Jurkat, Clone E6-1 (cell line): ENCODE measurements around the gene DCUN1D2.

ENCODE experiments used
- DNase-seq: peaks from one replicate; pipeline ENCODE4 v3.0.0-alpha.2; 2011; ENCODE audit warnings: low read depth, low spot score
- H3K4me3 ChIP-seq: 2 replicates; pipeline ENCODE4 v1.5.1; 2011; ENCODE audit warnings: mild to moderate bottlenecking, low read length, control low read depth, moderate library complexity

The DCUN1D2 gene

GRCh38 chr13:113417836-113418721 is 72.4 kb downstream of the DCUN1D2 start:
- DNase-seq, result no peak

GRCh38 chr13:113417008-113417751 is 73.3 kb downstream of the DCUN1D2 start:
- no peak for DNase-seq
- no peak overlapping the region for H3K4me3 ChIP-seq

More at GRCh38 chr13:113417836-113418721, 72.4 kb downstream of the DCUN1D2 start:
- no peak overlapping the region for H3K4me3 ChIP-seq

DNA sequence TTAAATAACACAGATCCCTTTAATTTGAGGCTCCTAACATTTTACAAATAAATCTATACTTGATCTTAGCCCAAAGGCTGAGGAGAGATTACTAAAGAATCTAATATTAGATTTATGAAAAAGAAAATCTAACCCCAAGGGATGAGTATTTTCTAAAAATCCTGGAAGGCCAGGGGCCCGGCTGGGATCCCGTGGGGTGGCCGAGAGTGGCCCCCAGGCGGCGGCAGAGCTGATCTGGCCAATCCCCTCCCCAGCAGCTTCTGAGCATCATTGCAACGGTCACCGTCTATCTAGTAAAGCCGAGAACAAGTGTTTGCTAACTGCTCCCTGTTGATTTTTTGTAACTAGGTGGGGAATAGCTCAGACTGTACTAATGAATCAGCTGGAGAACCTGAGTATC is 74.7 kb downstream of the DCUN1D2 start:
- H3K4me3 ChIP-seq, result no peak overlapping the region
- DNase-seq, result no peak

- no peak for DNase-seq
- no peak overlapping the region for H3K4me3 ChIP-seq
These were observed 75.5 kb downstream of the DCUN1D2 start for GRCh38 chr13:113415032-113415431.

- no peak overlapping the region for H3K4me3 ChIP-seq
- no peak for DNase-seq
These were observed 76.2 kb downstream of the DCUN1D2 start for GRCh38 chr13:113414335-113414734.

DNA sequence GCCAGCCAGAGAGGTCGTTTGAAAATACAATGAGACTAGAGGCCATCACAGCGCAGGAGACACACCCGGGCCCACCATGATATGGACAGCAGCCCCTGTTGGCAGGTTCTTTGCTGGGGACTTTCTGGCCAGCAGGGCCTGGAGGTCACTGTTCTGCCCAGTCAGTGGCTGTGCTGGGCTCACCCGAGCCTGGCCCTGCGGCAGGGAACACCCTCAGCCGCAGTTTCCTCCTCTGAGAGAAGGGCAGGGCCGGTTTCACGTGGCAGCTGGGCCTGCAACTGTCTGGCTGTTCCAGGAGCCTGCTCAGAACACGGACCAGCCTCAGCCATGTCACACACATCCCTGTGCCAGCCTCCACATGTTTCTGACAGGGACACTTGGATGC is 76.6 kb downstream of the DCUN1D2 start:
- no peak overlapping the region for H3K4me3 ChIP-seq
- DNase-seq, result no peak

- DNase-seq, result no peak
These were observed 77.2 kb downstream of the DCUN1D2 start for GRCh38 chr13:113413178-113413897.

DNA sequence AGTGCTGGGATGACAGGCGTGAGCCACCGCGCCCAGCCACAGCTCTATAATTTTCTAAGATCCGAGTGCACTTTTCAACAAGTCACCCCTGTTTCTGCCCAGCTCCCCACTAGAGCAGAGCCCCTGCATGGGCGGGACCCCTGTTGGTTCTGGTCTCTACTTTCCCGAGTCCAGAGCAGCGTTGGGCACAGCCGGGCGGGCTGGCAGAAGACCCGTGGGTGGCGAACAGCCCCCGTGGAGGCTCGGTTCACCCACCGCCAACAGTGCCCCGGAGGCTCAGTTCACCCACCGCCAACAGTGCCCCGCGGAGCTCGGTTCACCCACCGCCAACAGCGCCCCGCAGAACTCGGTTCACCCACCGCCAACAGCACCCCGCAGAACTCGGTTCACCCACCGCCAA is 78.1 kb downstream of the DCUN1D2 start:
- no peak overlapping the region for H3K4me3 ChIP-seq
- no peak for DNase-seq

More at GRCh38 chr13:113413178-113413897, 77.2 kb downstream of the DCUN1D2 start:
- no peak overlapping the region for H3K4me3 ChIP-seq

GRCh38 chr13:113411216-113412023 is 79.1 kb downstream of the DCUN1D2 start:
- H3K4me3 ChIP-seq, result no peak overlapping the region
- no peak for DNase-seq

DNA sequence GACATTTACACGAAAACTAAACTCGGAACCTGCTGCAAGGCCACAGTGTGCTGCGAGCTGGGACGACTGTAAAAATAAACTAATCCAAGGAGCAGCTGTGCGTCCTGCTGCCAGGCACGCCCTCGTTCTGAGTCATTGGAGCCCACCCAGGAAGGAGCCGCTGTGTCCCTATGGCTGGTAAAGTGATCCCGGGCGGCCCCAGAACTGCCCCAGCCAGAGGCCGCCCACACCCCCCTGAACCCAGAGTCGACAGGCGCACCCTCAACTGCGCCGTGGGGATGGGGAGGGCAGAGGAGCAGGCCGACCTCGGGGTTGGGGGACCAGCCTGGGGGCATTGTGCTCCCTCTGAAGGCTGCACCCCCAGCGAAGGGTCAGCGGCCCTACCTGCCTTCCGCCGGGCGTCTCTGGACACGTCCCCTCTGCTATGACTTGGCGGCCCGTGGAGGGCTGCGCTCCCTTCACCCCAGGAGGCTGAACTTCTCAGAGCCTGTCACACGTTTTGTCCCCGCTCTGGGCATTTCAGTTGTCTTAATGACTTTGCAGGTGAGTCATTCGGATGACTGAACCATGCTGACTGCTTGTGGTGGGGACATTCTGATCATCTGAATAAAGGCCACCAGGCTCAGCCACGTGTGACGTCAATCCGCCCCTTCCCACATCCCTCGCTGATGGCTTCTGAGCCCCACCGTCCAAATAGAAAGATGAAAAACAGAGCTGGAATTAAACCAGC is 79.9 kb downstream of the DCUN1D2 start:
- H3K4me3 ChIP-seq, result no peak overlapping the region
- no peak for DNase-seq

- H3K4me3 ChIP-seq, result no peak overlapping the region
- no peak for DNase-seq
These were observed 81.9 kb downstream of the DCUN1D2 start for GRCh38 chr13:113408562-113408961.

DNA sequence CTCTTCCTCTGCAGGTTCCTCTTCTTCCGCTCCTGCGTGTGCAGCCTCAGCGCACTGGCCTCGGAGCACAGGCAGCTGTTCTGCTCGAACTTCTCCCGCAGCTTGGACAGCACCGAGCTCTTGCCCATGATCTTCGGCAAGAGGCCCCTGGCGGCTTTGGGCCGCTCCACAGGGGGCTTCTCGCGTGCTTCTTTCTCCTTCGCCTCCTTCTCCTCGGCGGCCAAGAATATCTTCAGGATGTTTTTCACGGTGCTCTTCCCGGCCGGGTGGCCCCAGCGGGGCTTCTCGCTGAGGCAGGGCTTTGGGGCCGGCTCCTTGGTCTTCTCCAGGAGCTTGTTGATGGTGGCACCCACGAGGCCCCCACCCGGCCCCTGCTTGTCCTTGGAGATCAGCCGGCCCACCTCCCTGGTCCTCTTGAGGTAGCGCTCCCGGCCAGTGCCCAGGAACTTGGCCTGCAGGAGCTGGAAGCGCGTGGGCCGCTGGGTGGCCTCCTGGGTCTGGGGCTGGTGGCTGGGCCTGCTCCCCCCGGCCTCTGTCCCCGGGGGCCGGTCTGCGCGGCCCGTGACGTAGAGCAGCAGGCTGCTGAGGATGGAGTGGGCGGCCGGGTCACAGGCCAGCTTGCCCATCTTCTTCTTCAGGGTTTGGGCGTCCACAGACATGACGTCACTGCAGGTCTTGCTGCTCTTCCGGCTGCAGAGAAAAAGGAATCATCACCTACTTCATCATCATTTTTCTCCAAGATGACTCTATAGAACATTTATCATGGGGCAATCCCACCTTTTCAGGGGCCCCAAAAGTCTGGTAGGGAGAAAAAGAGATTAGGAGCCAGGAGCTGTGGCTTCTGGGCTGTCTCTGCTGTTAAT is 82.7 kb downstream of the DCUN1D2 start:
- no peak for DNase-seq
- H3K4me3 ChIP-seq, result no peak overlapping the region

DNA sequence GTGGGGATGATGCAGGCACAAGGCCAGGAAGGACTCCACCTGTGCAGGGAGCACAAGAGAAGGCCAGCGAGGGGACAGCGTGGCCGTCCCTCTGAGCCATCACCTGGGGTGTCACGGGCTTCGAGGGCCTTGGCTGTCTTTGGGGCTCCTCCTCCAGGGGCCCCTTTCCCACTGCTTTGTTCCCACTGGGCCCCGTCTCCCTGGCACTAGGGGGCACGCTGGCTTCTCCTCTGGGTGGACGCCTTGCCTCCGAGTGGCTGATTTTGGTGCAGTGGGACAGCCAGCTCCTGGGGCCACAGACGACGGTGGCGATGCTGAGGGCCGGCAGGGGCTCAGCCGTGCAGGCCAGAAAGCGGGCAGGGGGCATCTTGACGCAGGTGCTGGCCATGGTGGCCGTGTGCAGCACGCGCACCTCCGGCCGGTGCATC is 83.4 kb downstream of the DCUN1D2 start:
- no peak overlapping the region for H3K4me3 ChIP-seq
- DNase-seq, result no peak

DNA sequence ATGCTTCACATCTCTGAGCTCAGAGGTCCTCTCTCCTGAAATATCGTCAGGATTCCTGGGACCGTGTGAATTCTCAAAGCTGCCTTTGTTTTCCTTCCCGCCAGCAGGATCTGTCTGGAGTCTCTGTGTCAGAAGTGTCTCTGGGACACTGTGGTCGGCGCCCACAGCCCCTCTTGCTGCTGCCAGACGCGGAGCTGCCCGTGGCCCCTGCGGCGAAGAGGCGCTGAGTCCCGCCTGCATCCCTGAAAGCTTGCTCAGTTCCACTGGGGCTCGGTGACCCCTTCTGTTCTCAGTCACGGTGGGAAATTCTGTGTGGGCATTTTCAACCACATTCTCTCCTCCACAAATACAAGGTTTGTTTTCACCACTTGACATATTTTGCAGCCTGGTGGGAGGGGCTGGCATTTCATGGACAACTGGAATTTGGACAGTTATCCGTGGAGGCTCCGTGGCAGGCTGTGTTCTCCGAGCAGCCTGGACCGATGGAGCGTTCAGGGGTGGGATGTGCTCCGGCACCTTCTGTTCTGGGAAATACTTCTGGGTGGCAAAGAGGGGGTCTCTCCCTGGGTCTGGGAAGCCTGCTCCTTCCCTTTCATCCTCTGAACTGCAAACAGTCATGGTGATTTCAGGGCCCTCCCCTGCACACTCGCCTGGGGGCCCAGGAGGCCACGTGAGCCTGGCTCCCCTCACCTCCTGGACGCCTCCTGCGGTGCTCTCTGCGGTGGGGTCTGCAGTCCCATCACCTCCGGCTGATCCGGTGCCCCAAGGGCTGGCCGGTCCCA is 84.0 kb downstream of the DCUN1D2 start:
- no peak for DNase-seq
- no peak overlapping the region for H3K4me3 ChIP-seq
